ENCODE data around the gene REN. TPM values are rescaled to one million over a fixed set of nuclear protein-coding genes. Genes with fewer than 3 reads are reported as not detected.

Gene REN
- total RNA-seq, 1 experiment from 2014 or later, result not detected

GRCh38 chr1:204131978-204132377 is 34.2 kb downstream of the REN start:
- no peak overlapping the region for H4K5ac ChIP-seq (ENCODE audit: insufficient read length, low read depth, low read length)
- no CpG with 5 or more reads among the region's 4 CpGs for WGBS (ENCODE audit: extremely low coverage, insufficient read length, low lambda C conversion rate)
- no peaks in the 10 kb centered on the region for H4K20me1 ChIP-seq (ENCODE audit: control insufficient read depth, insufficient read depth, insufficient read length)
- H2BK120ac ChIP-seq (ENCODE audit: low read depth, low read length, poor library complexity, severe bottlenecking), result no peak overlapping the region
- H3T11ph ChIP-seq (ENCODE audit: low read length), result no peak overlapping the region
- H3K14ac ChIP-seq (ENCODE audit: insufficient read depth, low read length), result no peak overlapping the region
- H2BK20ac ChIP-seq (ENCODE audit: low read depth, low read length, poor library complexity, severe bottlenecking), result no peak overlapping the region
- no peak overlapping the region for H3K18ac ChIP-seq (ENCODE audit: insufficient read length, low read depth, low read length)
- no peaks in the 10 kb centered on the region for H3K79me2 ChIP-seq (ENCODE audit: insufficient read depth, low read length)
- peak overlapping the region in 2 of 3 experiments; percentile 31 to 42; a peak in 1 of 7 replicates for H3K27ac Mint-ChIP-seq
- no peak overlapping the region for H2AK5ac ChIP-seq (ENCODE audit: insufficient read length, low read length)
- no peaks in the 10 kb centered on the region; the same call in 1 of the 2 replicates for H3K4me1 ChIP-seq (ENCODE audit: insufficient read depth, low read length)
- no peak overlapping the region for H3K4me2 ChIP-seq (ENCODE audit: insufficient read depth, insufficient read length, low read length)
- H4K91ac ChIP-seq (ENCODE audit: insufficient read length, low read depth, low read length), result no peak overlapping the region
- H3K27ac ChIP-seq (ENCODE audit: insufficient read length, low read depth, low read length), result no peak overlapping the region
- no peaks in the 10 kb centered on the region for H3K27me3 ChIP-seq (ENCODE audit: insufficient read depth, low read length)
- DNase-seq, result no peak
- no peak overlapping the region for H3K56ac ChIP-seq (ENCODE audit: insufficient read length, low read depth, low read length)
- H3K27me3 Mint-ChIP-seq (ENCODE audit: low read depth), result no peaks in the 10 kb centered on the region; the same call in 1 of the 2 replicates
- H3K9ac ChIP-seq (ENCODE audit: extremely low read depth, insufficient read length, low read length), result no peak overlapping the region
- H3K4me1 Mint-ChIP-seq, result peaks cover 27 to 33% of the 10 kb centered on the region in 2 experiments
- no peak overlapping the region for H2BK15ac ChIP-seq (ENCODE audit: low read depth, low read length)
- H3K9me3 ChIP-seq (ENCODE audit: control insufficient read depth, low read depth, low read length), result no peaks in the 10 kb centered on the region
- H4K8ac ChIP-seq (replicated peaks; ENCODE audit: insufficient read length, low read depth, low read length), result no peak overlapping the region
- H3K36me3 Mint-ChIP-seq (ENCODE audit: insufficient read depth in 1 of 3, low read depth in 3 of 3), result peaks cover 0 to 41% (median 7%) of the 10 kb centered on the region in 3 experiments; a peak in 5 of 7 replicates
- H2AFZ ChIP-seq (ENCODE audit: low read length), result no peak overlapping the region
- H3K4ac ChIP-seq (ENCODE audit: low read depth, low read length), result no peak overlapping the region
- H3K9me3 Mint-ChIP-seq, result no peaks in the 10 kb centered on the region; a peak in 1 of 5 replicates
- TF ChIP-seq, protein P1, sequence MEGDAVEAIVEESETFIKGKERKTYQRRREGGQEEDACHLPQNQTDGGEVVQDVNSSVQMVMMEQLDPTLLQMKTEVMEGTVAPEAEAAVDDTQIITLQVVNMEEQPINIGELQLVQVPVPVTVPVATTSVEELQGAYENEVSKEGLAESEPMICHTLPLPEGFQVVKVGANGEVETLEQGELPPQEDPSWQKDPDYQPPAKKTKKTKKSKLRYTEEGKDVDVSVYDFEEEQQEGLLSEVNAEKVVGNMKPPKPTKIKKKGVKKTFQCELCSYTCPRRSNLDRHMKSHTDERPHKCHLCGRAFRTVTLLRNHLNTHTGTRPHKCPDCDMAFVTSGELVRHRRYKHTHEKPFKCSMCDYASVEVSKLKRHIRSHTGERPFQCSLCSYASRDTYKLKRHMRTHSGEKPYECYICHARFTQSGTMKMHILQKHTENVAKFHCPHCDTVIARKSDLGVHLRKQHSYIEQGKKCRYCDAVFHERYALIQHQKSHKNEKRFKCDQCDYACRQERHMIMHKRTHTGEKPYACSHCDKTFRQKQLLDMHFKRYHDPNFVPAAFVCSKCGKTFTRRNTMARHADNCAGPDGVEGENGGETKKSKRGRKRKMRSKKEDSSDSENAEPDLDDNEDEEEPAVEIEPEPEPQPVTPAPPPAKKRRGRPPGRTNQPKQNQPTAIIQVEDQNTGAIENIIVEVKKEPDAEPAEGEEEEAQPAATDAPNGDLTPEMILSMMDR (conservative IDR thresholded peaks at IDR 0.05), result no peak
- H2BK12ac ChIP-seq (ENCODE audit: insufficient read length, low read depth, low read length), result no peak overlapping the region
- H3K23ac ChIP-seq (ENCODE audit: insufficient read length, low read depth, low read length), result no peak overlapping the region
- H3K79me1 ChIP-seq (ENCODE audit: insufficient read depth, low read depth, low read length, poor library complexity, severe bottlenecking), result no peaks in the 10 kb centered on the region
- peaks cover 4% of the 10 kb centered on the region for H3K23me2 ChIP-seq (ENCODE audit: insufficient read length, low read depth, low read length, poor library complexity, severe bottlenecking)
- no peak overlapping the region for H3K4me3 Mint-ChIP-seq
- H2BK5ac ChIP-seq (ENCODE audit: insufficient read length, low read length), result no peak overlapping the region

Measured in H9 (cell line).